Measurements from ENCODE around the gene CLTB. TPM values are rescaled to one million over a fixed set of nuclear protein-coding genes. Genes with fewer than 3 reads are reported as not detected.

CLTB gene
- total and polyA plus RNA-seq, 12 donors: 118 to 299 (median 160) TPM

DNA sequence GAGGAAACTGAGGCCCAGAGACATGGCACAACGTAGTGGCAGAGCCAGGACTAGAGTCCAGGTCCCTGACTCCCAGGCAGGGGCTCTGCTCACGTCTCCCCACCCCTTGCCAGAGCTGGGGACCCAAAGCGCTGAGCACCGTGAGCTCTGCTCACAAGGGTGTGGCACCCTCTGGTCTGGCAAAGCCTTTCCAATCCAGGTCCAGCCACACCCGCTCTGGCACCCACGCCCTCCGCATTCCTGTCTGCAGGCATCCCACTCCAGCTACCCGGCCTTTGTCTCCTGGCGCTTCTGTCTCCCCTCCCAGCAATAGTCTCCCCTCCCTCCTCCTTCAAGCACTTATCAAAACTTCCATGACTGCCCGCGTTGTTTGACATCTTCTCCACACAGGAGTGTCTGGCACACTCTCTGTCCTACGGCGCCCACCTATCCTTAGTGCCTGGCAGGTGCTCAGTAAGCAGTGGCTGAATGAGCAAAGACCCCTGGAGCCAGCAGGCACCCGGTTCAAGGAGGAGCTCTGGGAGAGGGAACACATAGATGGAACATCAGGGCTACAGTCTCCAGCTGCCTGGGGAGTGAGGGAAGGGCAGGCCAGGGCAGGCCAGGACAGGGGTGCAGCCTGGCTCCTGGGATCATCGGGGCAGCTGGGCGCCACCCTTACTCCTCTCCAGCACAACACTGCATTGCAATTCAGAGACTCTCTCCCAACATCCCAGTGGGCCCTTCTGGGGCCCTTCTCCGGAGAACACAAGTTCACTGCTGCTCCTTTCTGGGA is 15.8 kb downstream of the CLTB start:
- Histone ChIP-seq H3K36me3 (replicated peaks in 1 of 2) (peaks cover 0 to 21% of the 10 kb centered on the region in 2 donors), H3K9me3 (replicated peaks in 1 of 3) (no peaks in the 10 kb centered on the region), H3K4me1 (replicated peaks in 1 of 2) (no peaks in the 10 kb centered on the region), H3K27me3 (no peaks in the 10 kb centered on the region), H3K4me3 (no peak overlapping the region), H3K27ac (no peak overlapping the region)
- TF ChIP-seq, protein P1, sequence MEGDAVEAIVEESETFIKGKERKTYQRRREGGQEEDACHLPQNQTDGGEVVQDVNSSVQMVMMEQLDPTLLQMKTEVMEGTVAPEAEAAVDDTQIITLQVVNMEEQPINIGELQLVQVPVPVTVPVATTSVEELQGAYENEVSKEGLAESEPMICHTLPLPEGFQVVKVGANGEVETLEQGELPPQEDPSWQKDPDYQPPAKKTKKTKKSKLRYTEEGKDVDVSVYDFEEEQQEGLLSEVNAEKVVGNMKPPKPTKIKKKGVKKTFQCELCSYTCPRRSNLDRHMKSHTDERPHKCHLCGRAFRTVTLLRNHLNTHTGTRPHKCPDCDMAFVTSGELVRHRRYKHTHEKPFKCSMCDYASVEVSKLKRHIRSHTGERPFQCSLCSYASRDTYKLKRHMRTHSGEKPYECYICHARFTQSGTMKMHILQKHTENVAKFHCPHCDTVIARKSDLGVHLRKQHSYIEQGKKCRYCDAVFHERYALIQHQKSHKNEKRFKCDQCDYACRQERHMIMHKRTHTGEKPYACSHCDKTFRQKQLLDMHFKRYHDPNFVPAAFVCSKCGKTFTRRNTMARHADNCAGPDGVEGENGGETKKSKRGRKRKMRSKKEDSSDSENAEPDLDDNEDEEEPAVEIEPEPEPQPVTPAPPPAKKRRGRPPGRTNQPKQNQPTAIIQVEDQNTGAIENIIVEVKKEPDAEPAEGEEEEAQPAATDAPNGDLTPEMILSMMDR (IDR thresholded peaks at IDR 0.05): no peak
- TF ChIP-seq POLR2A (IDR thresholded peaks at IDR 0.05): no peak
- 81 to 93% (median 87%) methylated on average over 15 to 17 of the region's 17 CpGs for WGBS, 4 donors
- peak in 1 of 7 donors; percentile 8 for DNase-seq
- intact Hi-C loops (cut with DNase I): no loop called here

- H3K4me3 ChIP-seq: no peak overlapping the region
- no peak for DNase-seq
- peaks cover 0 to 29% of the 10 kb centered on the region in 2 donors for H3K36me3 ChIP-seq (replicated peaks in 1 of 2)
- intact Hi-C loops (cut with DNase I): no loop called here
- H3K4me1 ChIP-seq (replicated peaks in 1 of 2): no peaks in the 10 kb centered on the region
- no peaks in the 10 kb centered on the region for H3K27me3 ChIP-seq
- TF ChIP-seq, protein P1 (IDR thresholded peaks at IDR 0.05): no peak
- TF ChIP-seq POLR2A (IDR thresholded peaks at IDR 0.05): no peak
- H3K9me3 ChIP-seq (replicated peaks in 1 of 3): no peaks in the 10 kb centered on the region
- no peak overlapping the region for H3K27ac ChIP-seq
- WGBS, 4 donors: 92 to 95% (median 94%) methylated on average over 14 to 18 of the region's 18 CpGs
Observed at GRCh38 chr5:176397736-176398420, 18.5 kb downstream of the CLTB start.

- peaks cover 0 to 43% of the 10 kb centered on the region in 2 donors for H3K36me3 ChIP-seq (replicated peaks in 1 of 2)
- no peaks in the 10 kb centered on the region for H3K9me3 ChIP-seq (replicated peaks in 1 of 3)
- intact Hi-C loops (cut with DNase I): no loop called here
- H3K4me3 ChIP-seq: no peak overlapping the region
- peak overlapping the region in 2 of 5 donors; percentile 26 to 60 for H3K27ac ChIP-seq
- no peaks in the 10 kb centered on the region for H3K27me3 ChIP-seq
- TF ChIP-seq, protein P1 (IDR thresholded peaks at IDR 0.05): no peak
- TF ChIP-seq POLR2A (IDR thresholded peaks at IDR 0.05): no peak
- no peaks in the 10 kb centered on the region for H3K4me1 ChIP-seq (replicated peaks in 1 of 2)
- DNase-seq: no peak
- WGBS, 4 donors: 55 to 61% (median 59%) methylated on average over 6 of the region's 6 CpGs
Observed at GRCh38 chr5:176396330-176396729, 20.0 kb downstream of the CLTB start.

DNA sequence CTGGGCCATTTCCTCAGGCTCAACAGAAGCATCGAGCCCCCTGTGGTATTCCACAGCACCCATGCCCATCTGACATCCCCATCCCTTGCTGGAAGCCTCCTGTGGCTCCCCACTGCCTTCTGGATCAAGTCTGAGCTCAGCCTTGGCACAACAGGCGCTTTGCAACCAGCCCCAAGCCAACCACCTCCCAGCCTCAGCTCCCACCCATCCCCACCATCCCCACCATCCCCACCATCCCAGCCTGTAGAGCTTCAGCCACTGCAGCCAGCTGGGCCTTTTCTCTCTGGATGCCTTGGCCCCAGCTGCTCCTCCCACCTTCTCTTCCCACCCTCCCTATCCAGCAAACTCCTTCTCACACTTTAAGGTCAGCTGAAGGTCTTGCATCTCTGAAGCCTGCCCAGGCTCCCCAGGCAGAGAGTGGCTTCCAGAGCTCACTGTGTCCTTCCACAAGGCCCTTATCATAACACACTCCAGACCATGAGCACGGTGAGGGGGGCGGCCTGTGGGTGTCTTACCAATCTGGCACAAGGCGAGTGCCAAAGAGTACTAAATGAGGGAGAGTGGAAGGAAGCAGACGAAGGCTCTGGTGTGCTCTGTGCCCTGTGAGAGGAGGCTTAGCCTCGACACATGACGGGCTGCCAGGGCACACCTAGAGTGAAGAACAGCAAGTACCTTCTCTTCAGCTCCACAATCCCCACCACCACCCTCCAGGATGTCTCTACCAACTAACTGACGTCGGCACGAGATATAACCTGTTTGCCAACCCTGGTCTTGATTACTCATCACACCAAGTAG is 21.3 kb downstream of the CLTB start:
- 72 to 80% (median 76%) methylated on average over 10 to 11 of the region's 11 CpGs for WGBS, 4 donors
- DNase-seq: peak in 2 of 7 donors; percentile 33 to 49
- H3K36me3 ChIP-seq (replicated peaks in 1 of 2): peaks cover 0 to 48% of the 10 kb centered on the region in 2 donors
- TF ChIP-seq, protein P1 (IDR thresholded peaks at IDR 0.05): no peak
- no peak for TF ChIP-seq POLR2A (IDR thresholded peaks at IDR 0.05)
- intact Hi-C loops (cut with DNase I): no loop called here
- no peaks in the 10 kb centered on the region for H3K9me3 ChIP-seq (replicated peaks in 1 of 3)
- H3K27me3 ChIP-seq: no peaks in the 10 kb centered on the region
- H3K4me1 ChIP-seq (replicated peaks in 1 of 2): peaks cover 0 to 2% of the 10 kb centered on the region in 2 donors
- peak overlapping the region in 1 of 5 donors; percentile 60 for H3K27ac ChIP-seq
- no peak overlapping the region for H3K4me3 ChIP-seq
